ENCODE data around the gene SMCO3. TPM values are rescaled to one million over a fixed set of nuclear protein-coding genes. Genes with fewer than 3 reads are reported as not detected.

SMCO3 gene
- total and polyA plus RNA-seq, 2 of the 8 experiments (the other 6 are each of a cell fraction or from before 2014, with no cell fraction given), result not detected

- Histone ChIP-seq H4K5ac (ENCODE audit: insufficient read length, low read depth, low read length) (no peak overlapping the region), H3K27ac (ENCODE audit: low read depth, low read length) (no peak overlapping the region), H4K91ac (replicated peaks; ENCODE audit: insufficient read length, low read length) (no peak overlapping the region), H3K4ac (replicated peaks; ENCODE audit: insufficient read length, low read depth, low read length) (no peak overlapping the region), H3K4me1 (replicated peaks in 1 of 4; ENCODE audit: control insufficient read depth in 3 of 4, insufficient read depth in 4 of 4, low read length in 3 of 4) (no peaks in the 10 kb centered on the region), H3K4me3 (ENCODE audit: extremely low read depth in 1 of 4, insufficient read depth in 2 of 4, low read depth in 3 of 4, low read length in 4 of 4) (no peak overlapping the region), H3K9me3 (ENCODE audit: insufficient read depth in 2 of 2, low read depth in 1 of 2, low read length in 1 of 2) (no peaks in the 10 kb centered on the region), H3K79me1 (ENCODE audit: low read depth, low read length) (no peaks in the 10 kb centered on the region), H2AFZ (ENCODE audit: low read length) (no peak overlapping the region), H3K79me2 (ENCODE audit: control insufficient read depth in 1 of 2, insufficient read depth in 2 of 2, low read length in 2 of 2) (no peaks in the 10 kb centered on the region), H4K8ac (ENCODE audit: extremely low read depth, insufficient read depth, low read length) (no peak overlapping the region), H2BK20ac (ENCODE audit: low read length) (no peak overlapping the region), H2AK5ac (ENCODE audit: low read depth, low read length) (no peak overlapping the region), H3K36me3 (ENCODE audit: control insufficient read depth in 2 of 4, insufficient read depth in 4 of 4, low read length in 3 of 4) (no peaks in the 10 kb centered on the region), H4K20me1 (replicated peaks in 1 of 2; ENCODE audit: control insufficient read depth in 1 of 2, insufficient read depth in 2 of 2, low read length in 2 of 2) (no peaks in the 10 kb centered on the region), H3K23me2 (ENCODE audit: low read depth, low read length) (no peaks in the 10 kb centered on the region), H2BK12ac (ENCODE audit: low read depth, low read length) (no peak overlapping the region), H3K56ac (replicated peaks; ENCODE audit: insufficient read length, low read depth, low read length) (no peak overlapping the region), H3K23ac (ENCODE audit: insufficient read length) (no peak overlapping the region), H3K4me2 (ENCODE audit: insufficient read depth in 1 of 2, low read depth in 2 of 2, low read length in 2 of 2) (no peak overlapping the region), H2BK5ac (ENCODE audit: low read depth, low read length) (no peak overlapping the region), H3K14ac (ENCODE audit: insufficient read length) (no peak overlapping the region), H3K18ac (ENCODE audit: extremely low read depth, low read length) (no peak overlapping the region), H2BK15ac (ENCODE audit: low read length) (no peak overlapping the region), H2BK120ac (replicated peaks; ENCODE audit: low read depth, low read length) (no peak overlapping the region), H3K27me3 (replicated peaks in 1 of 4; ENCODE audit: control insufficient read depth in 3 of 4, extremely low read depth in 1 of 4, insufficient read depth in 3 of 4, low read length in 3 of 4) (no peaks in the 10 kb centered on the region), H3K9ac (replicated peaks in 1 of 4; ENCODE audit: extremely low read depth in 1 of 4, low read depth in 3 of 4, low read length in 3 of 4) (no peak overlapping the region)
- CTCF ChIA-PET (ENCODE audit: partially characterized antibody), result interaction anchor here (1.1 to 5.2 kb wide), 21 partner anchors 8 to 416 kb away, joined by 3 to 35 read pairs (median 5); partner anchors contain the start of genes ART4 and RERG
- DNase-seq (ENCODE audit: low read depth in 1 of 2, low spot score in 2 of 2) (no peak), FAIRE-seq (no peak)
- POLR2A ChIA-PET (ENCODE audit: partially characterized antibody), result interaction anchor here (0.9 to 1.0 kb wide), 2 partner anchors 35 to 43 kb away, joined by 3 to 4 read pairs; no protein-coding TSS in a partner anchor
- no peak for TF ChIP-seq USF2 (IDR thresholded peaks at IDR 0.05; ENCODE audit: low read length)
- TF ChIP-seq SAP30 (IDR thresholded peaks at IDR 0.05; ENCODE audit: insufficient read depth, insufficient replicate concordance, low read length), result no peak
- no peak for TF ChIP-seq SIX5 (IDR thresholded peaks at IDR 0.05; ENCODE audit: low read depth, low read length)
- TF ChIP-seq KDM1A (IDR thresholded peaks at IDR 0.05; ENCODE audit: borderline replicate concordance, low read length), result no peak
- TF ChIP-seq HDAC2 (IDR thresholded peaks at IDR 0.05; ENCODE audit: borderline replicate concordance in 1 of 2, low read depth in 2 of 2, low read length in 2 of 2), result no peak
- TF ChIP-seq ZNF274 (IDR thresholded peaks at IDR 0.05; ENCODE audit: borderline replicate concordance, extremely low read depth, low read length), result no peak
- no peak for TF ChIP-seq RBBP5 (IDR thresholded peaks at IDR 0.05; ENCODE audit: borderline replicate concordance, low read depth, low read length)
- TF ChIP-seq RXRA (IDR thresholded peaks at IDR 0.05; ENCODE audit: insufficient read depth, low read depth, low read length), result no peak
- TF ChIP-seq EGR1 (IDR thresholded peaks at IDR 0.05; ENCODE audit: borderline replicate concordance, low read depth, low read length), result no peak
- no peak for TF ChIP-seq CEBPB (IDR thresholded peaks at IDR 0.05; ENCODE audit: low read depth, low read length)
- no peak for TF ChIP-seq JUN (IDR thresholded peaks at IDR 0.05; ENCODE audit: low read depth, low read length)
- 90% methylated on average over 5 of the region's 5 CpGs; no CpG with 5 or more reads in 1 of the 2 experiments for WGBS, 2 experiments (ENCODE audit: extremely low coverage in 1 of 2, insufficient coverage in 1 of 2, insufficient read length in 1 of 2, insufficient replicate concordance in 2 of 2, low coverage in 1 of 2, low lambda C conversion rate in 2 of 2, missing lambda C conversion rate in 1 of 2)
Observed at GRCh38 chr12:14810167-14810952, 3.6 kb downstream of the SMCO3 start.

Data from H1 (cell line).